ENCODE data around the gene TUSC2. TPM values are rescaled to one million over a fixed set of nuclear protein-coding genes. Genes with fewer than 3 reads are reported as not detected.
A peak's percentile ranks its signal among the peaks of the same experiment; 100 is the strongest.

The TUSC2 gene
- total RNA-seq, 1 donor from 2014 or later = 16.9 TPM

- Mint-ChIP-seq H3K4me3 (ENCODE audit: unreplicated experiment) (peak overlapping the region; percentile 97), H3K27ac (ENCODE audit: unreplicated experiment) (peak overlapping the region; percentile 98)
- no peak for DNase-seq (ENCODE audit: extremely low spot score, unreplicated experiment)
These were observed 28.4 kb downstream of the TUSC2 start for GRCh38 chr3:50299638-50299928.

GRCh38 chr3:50298836-50299637, 29.0 kb downstream of the TUSC2 start, which contains the start of the genes HYAL3 and NAA80:
Gene HYAL3 (minus strand): TSS chr3:50299405. CDS start chr3:50295602, 3,803 bp downstream.
Gene NAA80 (minus strand): TSS chr3:50299405. CDS start chr3:50297463, 1,942 bp downstream.
- Mint-ChIP-seq H3K9me3 (ENCODE audit: unreplicated experiment) (no peaks in the 10 kb centered on the region), H3K36me3 (ENCODE audit: unreplicated experiment) (no peaks in the 10 kb centered on the region), H3K4me1 (ENCODE audit: unreplicated experiment) (peaks cover 22% of the 10 kb centered on the region), H3K4me3 (ENCODE audit: unreplicated experiment) (peak within 1 kb of the TSS; percentile 97), H3K27ac (ENCODE audit: unreplicated experiment) (peak within 1 kb of the TSS; percentile 98), H3K27me3 (ENCODE audit: unreplicated experiment) (no peaks in the 10 kb centered on the region)
- peak; percentile 100 for DNase-seq (ENCODE audit: extremely low spot score, unreplicated experiment)
- TF ChIP-seq, protein P1, sequence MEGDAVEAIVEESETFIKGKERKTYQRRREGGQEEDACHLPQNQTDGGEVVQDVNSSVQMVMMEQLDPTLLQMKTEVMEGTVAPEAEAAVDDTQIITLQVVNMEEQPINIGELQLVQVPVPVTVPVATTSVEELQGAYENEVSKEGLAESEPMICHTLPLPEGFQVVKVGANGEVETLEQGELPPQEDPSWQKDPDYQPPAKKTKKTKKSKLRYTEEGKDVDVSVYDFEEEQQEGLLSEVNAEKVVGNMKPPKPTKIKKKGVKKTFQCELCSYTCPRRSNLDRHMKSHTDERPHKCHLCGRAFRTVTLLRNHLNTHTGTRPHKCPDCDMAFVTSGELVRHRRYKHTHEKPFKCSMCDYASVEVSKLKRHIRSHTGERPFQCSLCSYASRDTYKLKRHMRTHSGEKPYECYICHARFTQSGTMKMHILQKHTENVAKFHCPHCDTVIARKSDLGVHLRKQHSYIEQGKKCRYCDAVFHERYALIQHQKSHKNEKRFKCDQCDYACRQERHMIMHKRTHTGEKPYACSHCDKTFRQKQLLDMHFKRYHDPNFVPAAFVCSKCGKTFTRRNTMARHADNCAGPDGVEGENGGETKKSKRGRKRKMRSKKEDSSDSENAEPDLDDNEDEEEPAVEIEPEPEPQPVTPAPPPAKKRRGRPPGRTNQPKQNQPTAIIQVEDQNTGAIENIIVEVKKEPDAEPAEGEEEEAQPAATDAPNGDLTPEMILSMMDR (IDR thresholded peaks at IDR 0.05) = peak; percentile 25

More at GRCh38 chr3:50299638-50299928, 28.4 kb downstream of the TUSC2 start:
- Mint-ChIP-seq H3K27me3 (ENCODE audit: unreplicated experiment) (no peaks in the 10 kb centered on the region), H3K36me3 (ENCODE audit: unreplicated experiment) (no peaks in the 10 kb centered on the region), H3K9me3 (ENCODE audit: unreplicated experiment) (no peaks in the 10 kb centered on the region), H3K4me1 (ENCODE audit: unreplicated experiment) (peaks cover 22% of the 10 kb centered on the region)
- TF ChIP-seq, protein P1 (IDR thresholded peaks at IDR 0.05) = no peak

- Mint-ChIP-seq H3K27ac (ENCODE audit: unreplicated experiment) (peak overlapping the region; percentile 98), H3K36me3 (ENCODE audit: unreplicated experiment) (no peaks in the 10 kb centered on the region), H3K9me3 (ENCODE audit: unreplicated experiment) (no peaks in the 10 kb centered on the region), H3K4me1 (ENCODE audit: unreplicated experiment) (peaks cover 22% of the 10 kb centered on the region), H3K4me3 (ENCODE audit: unreplicated experiment) (peak overlapping the region; percentile 97), H3K27me3 (ENCODE audit: unreplicated experiment) (no peaks in the 10 kb centered on the region)
- DNase-seq (ENCODE audit: extremely low spot score, unreplicated experiment) = no peak
- TF ChIP-seq, protein P1 (IDR thresholded peaks at IDR 0.05) = no peak
These were observed 29.9 kb downstream of the TUSC2 start for GRCh38 chr3:50297896-50298725.

- TF ChIP-seq, protein P1 (IDR thresholded peaks at IDR 0.05) = no peak
- Mint-ChIP-seq H3K4me1 (ENCODE audit: unreplicated experiment) (peaks cover 29% of the 10 kb centered on the region), H3K4me3 (ENCODE audit: unreplicated experiment) (no peak overlapping the region), H3K9me3 (ENCODE audit: unreplicated experiment) (no peaks in the 10 kb centered on the region), H3K27me3 (ENCODE audit: unreplicated experiment) (no peaks in the 10 kb centered on the region), H3K27ac (ENCODE audit: unreplicated experiment) (no peak overlapping the region), H3K36me3 (ENCODE audit: unreplicated experiment) (no peaks in the 10 kb centered on the region)
- DNase-seq (ENCODE audit: extremely low spot score, unreplicated experiment) = no peak
These were observed 30.6 kb downstream of the TUSC2 start for GRCh38 chr3:50297384-50297775.

Measured in osteocyte (in vitro differentiated cells).